SU-DHL-6 (cell line): Measurements from ENCODE around the gene FBXO48.

Source experiments
- H2AFZ ChIP-seq: fragments of 200-600 bp; sonication (generic); 2 replicates; pipeline ENCODE4 v1.6.1; 2014; ENCODE audit warnings: low read depth, mild to moderate bottlenecking, moderate library complexity, mixed read lengths, antibody characterized with exemption, low read length; ENCODE audit not compliant: severe bottlenecking
- H3F3A ChIP-seq: fragments of 200-600 bp; shearing (Covaris generic); 2 replicates; pipeline ENCODE4 v1.6.0; 2016; ENCODE audit warnings: antibody characterized with exemption, mild to moderate bottlenecking; ENCODE audit not compliant: insufficient read depth
- H3K27ac ChIP-seq: fragments of 200-600 bp; sonication (generic); 2 replicates; pipeline ENCODE4 v1.5.1; 2016; ENCODE audit warnings: low read depth, mild to moderate bottlenecking, low read length, moderate library complexity, mixed read lengths
- H3K27me3 ChIP-seq: fragments of 200-600 bp; sonication (generic), shearing (Covaris generic); 2 replicates; pipeline ENCODE4 v1.6.0; 2014; ENCODE audit warnings: mild to moderate bottlenecking, low read length
- H3K36me3 ChIP-seq: fragments of 200-600 bp; sonication (generic); 2 replicates; pipeline ENCODE4 v1.6.1; 2014; ENCODE audit warnings: mild to moderate bottlenecking, low read length, mixed read lengths
- H3K4me2 ChIP-seq: fragments of 300-600, 200-600 bp; shearing (Covaris generic), sonication (generic); 2 replicates; pipeline ENCODE4 v1.6.0; 2014; ENCODE audit warnings: low read length, low read depth, mild to moderate bottlenecking; ENCODE audit not compliant: poor library complexity, severe bottlenecking
- H3K4me3 ChIP-seq: fragments of 200-600 bp; sonication (generic); 2 replicates; pipeline ENCODE4 v1.5.1; 2014; ENCODE audit warnings: antibody characterized with exemption, low read length, mild to moderate bottlenecking, mixed read lengths; ENCODE audit not compliant: insufficient read depth, poor library complexity, severe bottlenecking
- H3K79me2 ChIP-seq: fragments of 200-600 bp; sonication (generic); 2 replicates; pipeline ENCODE4 v1.6.1; 2014; ENCODE audit warnings: mild to moderate bottlenecking, low read length, moderate library complexity; ENCODE audit not compliant: insufficient read depth
- H3K9ac ChIP-seq: fragments of 200-600 bp; sonication (generic); 2 replicates; pipeline ENCODE4 v1.7.0; 2014; ENCODE audit warnings: mild to moderate bottlenecking, low read length
- H3K9me2 ChIP-seq: fragments of 200-600 bp; sonication (generic); replicated peaks from 2 replicates; pipeline ENCODE4 v1.6.1; 2014; ENCODE audit warnings: low read length; ENCODE audit not compliant: insufficient read depth
- H3K9me3 ChIP-seq: fragments of 200-600 bp; sonication (generic); 2 replicates; pipeline ENCODE4 v1.6.1; 2014; ENCODE audit warnings: low read length, mixed read lengths; ENCODE audit not compliant: insufficient read depth
- H4K20me1 ChIP-seq: fragments of 200-600 bp; sonication (generic); 2 replicates; pipeline ENCODE4 v1.6.1; 2014; ENCODE audit warnings: low read depth, mild to moderate bottlenecking, antibody characterized with exemption, low read length, moderate library complexity, mixed read lengths
- CTCF ChIP-seq: fragments of 200-600 bp; sonication (generic); IDR thresholded peaks from one replicate; pipeline ENCODE4 v1.5.1; 2017; ENCODE audit warnings: antibody characterized with exemption, mild to moderate bottlenecking, low read length, moderate library complexity; ENCODE audit not compliant: insufficient read depth, poor library complexity, severe bottlenecking
- EZH2phosphoT487 ChIP-seq: fragments of 200-600 bp; sonication (generic), shearing (Covaris generic); conservative IDR thresholded peaks from 2 replicates; pipeline ENCODE4 v1.6.1; 2018; ENCODE audit warnings: mild to moderate bottlenecking, antibody characterized with exemption, low read length, moderate library complexity, mixed read lengths

FBXO48 gene

DNA sequence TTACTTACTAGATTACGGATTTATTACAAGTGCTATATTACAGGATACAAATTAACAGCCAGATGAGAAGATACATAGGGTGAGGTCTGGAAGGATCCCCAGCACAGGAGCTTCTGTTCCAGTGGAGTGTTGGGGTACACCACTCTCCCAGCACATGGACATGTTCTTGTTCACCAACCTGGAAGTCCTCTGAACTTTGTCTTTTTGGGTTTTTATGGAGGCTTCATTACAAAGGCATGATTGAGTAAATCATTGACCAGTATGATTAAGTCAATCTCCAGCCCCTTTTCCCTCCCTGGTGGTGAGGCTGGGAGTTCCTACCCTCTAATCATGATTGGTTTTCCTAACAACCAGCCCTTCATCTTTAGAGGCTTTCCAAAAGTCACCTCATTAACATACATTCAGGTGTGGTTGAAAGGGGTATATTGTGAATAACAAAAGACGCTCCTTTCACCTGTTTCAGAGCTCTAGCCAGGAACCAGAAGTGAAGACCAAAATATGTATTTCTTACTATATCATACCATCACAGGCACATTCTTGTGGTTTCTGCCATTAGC lies 38.6 kb upstream of the FBXO48 start:
- no peaks in the 10 kb centered on the region for H3F3A ChIP-seq
- H3K36me3 ChIP-seq: no peaks in the 10 kb centered on the region
- no peak overlapping the region for H2AFZ ChIP-seq
- no peak overlapping the region for H3K4me2 ChIP-seq
- no peak overlapping the region for H3K4me3 ChIP-seq
- H4K20me1 ChIP-seq: no peaks in the 10 kb centered on the region
- no peak overlapping the region for H3K9ac ChIP-seq
- no peaks in the 10 kb centered on the region for H3K79me2 ChIP-seq
- no peak overlapping the region for H3K27ac ChIP-seq
- H3K9me3 ChIP-seq: no peaks in the 10 kb centered on the region
- H3K9me2 ChIP-seq: no peaks in the 10 kb centered on the region
- no peak for TF ChIP-seq CTCF
- TF ChIP-seq EZH2phosphoT487: no peak
- no peaks in the 10 kb centered on the region for H3K27me3 ChIP-seq

GRCh38 chr2:68501768-68502167 lies 34.7 kb upstream of the FBXO48 start:
- H3K9me3 ChIP-seq: no peaks in the 10 kb centered on the region
- H4K20me1 ChIP-seq: no peaks in the 10 kb centered on the region

GRCh38 chr2:68500649-68501048 lies 33.6 kb upstream of the FBXO48 start:
- H3K4me2 ChIP-seq: no peak overlapping the region
- H3K9me3 ChIP-seq: peaks cover 2% of the 10 kb centered on the region; the same call in 1 of the 2 replicates
- no peak overlapping the region for H3K27ac ChIP-seq
- no peaks in the 10 kb centered on the region for H4K20me1 ChIP-seq
- H3K4me3 ChIP-seq: no peak overlapping the region
- no peaks in the 10 kb centered on the region for H3K9me2 ChIP-seq
- no peaks in the 10 kb centered on the region for H3K36me3 ChIP-seq
- no peak overlapping the region for H2AFZ ChIP-seq
- no peaks in the 10 kb centered on the region for H3K79me2 ChIP-seq
- no peaks in the 10 kb centered on the region for H3K27me3 ChIP-seq
- no peak for TF ChIP-seq CTCF
- TF ChIP-seq EZH2phosphoT487: no peak
- no peak overlapping the region for H3K9ac ChIP-seq
- H3F3A ChIP-seq: no peaks in the 10 kb centered on the region; the same call in 1 of the 2 replicates

More at GRCh38 chr2:68501768-68502167, 34.7 kb upstream of the FBXO48 start:
- H3K4me3 ChIP-seq: no peak overlapping the region
- H3K4me2 ChIP-seq: no peak overlapping the region
- H2AFZ ChIP-seq: no peak overlapping the region
- H3F3A ChIP-seq: no peaks in the 10 kb centered on the region; the same call in 1 of the 2 replicates
- H3K9ac ChIP-seq: no peak overlapping the region
- H3K27me3 ChIP-seq: no peaks in the 10 kb centered on the region
- TF ChIP-seq EZH2phosphoT487 (no peak), CTCF (no peak)
- H3K36me3 ChIP-seq: no peaks in the 10 kb centered on the region
- H3K9me2 ChIP-seq: no peaks in the 10 kb centered on the region
- H3K79me2 ChIP-seq: no peaks in the 10 kb centered on the region
- no peak overlapping the region for H3K27ac ChIP-seq
